Activated CD4-positive, alpha-beta T cell treated with anti-CD3 and anti-CD28 coated beads, Interleukin-2, amount 50 U/mL, for 24 hours (primary cell): Measurements from ENCODE around the gene MLPH.
A peak's percentile ranks its signal among the peaks of the same experiment; 100 is the strongest.

Experiments
- DNase-seq, 2 donors: peaks; one replicate each; pipeline ENCODE4 v3.0.0-alpha.2; 2020; ENCODE audit warnings: low read depth in 1 of 2, low spot score in 1 of 2

The MLPH gene

GRCh38 chr2:237564526-237565131, 77.6 kb downstream of the MLPH start:
- no peak for DNase-seq

- no peak for DNase-seq
Measured at GRCh38 chr2:237565974-237566373, 78.9 kb downstream of the MLPH start.

GRCh38 chr2:237566401-237567235, 79.6 kb downstream of the MLPH start, which contains the start of gene PRLH:
Gene PRLH, plus strand, starts transcription at chr2:237566574. Its CDS starts 0 bp downstream, at chr2:237566574.
- DNase-seq: no peak

GRCh38 chr2:237567276-237568029, 80.4 kb downstream of the MLPH start:
- no peak for DNase-seq

- DNase-seq: no peak
Measured at GRCh38 chr2:237568121-237568660, 81.1 kb downstream of the MLPH start.

- DNase-seq: no peak
Measured at GRCh38 chr2:237569041-237569440, 82.0 kb downstream of the MLPH start.

GRCh38 chr2:237569896-237570295, 82.8 kb downstream of the MLPH start:
- DNase-seq: no peak

GRCh38 chr2:237570776-237571335, 83.8 kb downstream of the MLPH start:
- DNase-seq: no peak

GRCh38 chr2:237571551-237571950, 84.5 kb downstream of the MLPH start:
- DNase-seq: no peak

- DNase-seq: peak; percentile 82 to 88
Measured at GRCh38 chr2:237572021-237572741, 85.1 kb downstream of the MLPH start.

- no peak for DNase-seq
Measured at GRCh38 chr2:237572742-237573101, 85.7 kb downstream of the MLPH start.

GRCh38 chr2:237573721-237574415, 86.8 kb downstream of the MLPH start:
- DNase-seq: no peak

- no peak for DNase-seq
Measured at GRCh38 chr2:237574467-237574866, 87.4 kb downstream of the MLPH start.

GRCh38 chr2:237574894-237575868, 88.1 kb downstream of the MLPH start:
- DNase-seq: no peak

GRCh38 chr2:237575869-237576862, 89.1 kb downstream of the MLPH start:
- DNase-seq: no peak

GRCh38 chr2:237576974-237577373, 89.9 kb downstream of the MLPH start:
- no peak for DNase-seq

- DNase-seq: no peak
Measured at GRCh38 chr2:237577458-237577857, 90.4 kb downstream of the MLPH start.
